PFSK-1 (cell line): ENCODE data around the gene TSFM.

Experiments used
- FOXP2 ChIP-seq: optimal IDR thresholded peaks from 2 replicates; pipeline ENCODE3; 2011; ENCODE audit warnings: borderline replicate concordance, control low read depth, inconsistent platforms; ENCODE audit not compliant: insufficient read depth; ENCODE audit errors: extremely low read length, extremely low read depth
- POLR2AphosphoS5 ChIP-seq: IDR thresholded peaks from 2 replicates; pipeline ENCODE4 v1.6.1; 2012; ENCODE audit warnings: low read depth, mild to moderate bottlenecking, control low read depth, low read length, moderate library complexity
- SIN3A ChIP-seq: IDR thresholded peaks from 2 replicates; pipeline ENCODE4 v1.6.1; 2012; ENCODE audit warnings: mild to moderate bottlenecking, low read length, moderate library complexity, borderline replicate concordance; ENCODE audit not compliant: insufficient read depth
- TAF1 ChIP-seq: IDR thresholded peaks from 2 replicates; pipeline ENCODE4 v1.6.1; 2012; ENCODE audit warnings: low read length, control low read depth, borderline replicate concordance; ENCODE audit not compliant: insufficient read depth
- TF ChIP-seq, protein P1 (sequence below), 2 experiments: IDR thresholded peaks; 2 replicates each; pipeline versions ENCODE4 v1.6.1 to v1.8.0; 2011 to 2012; ENCODE audit warnings: low read depth in 2 of 2, low read length in 2 of 2, control low read depth in 1 of 2, inconsistent platforms in 1 of 2, mild to moderate bottlenecking in 1 of 2, moderate library complexity in 1 of 2; ENCODE audit not compliant: insufficient read depth in 1 of 2

DNA sequence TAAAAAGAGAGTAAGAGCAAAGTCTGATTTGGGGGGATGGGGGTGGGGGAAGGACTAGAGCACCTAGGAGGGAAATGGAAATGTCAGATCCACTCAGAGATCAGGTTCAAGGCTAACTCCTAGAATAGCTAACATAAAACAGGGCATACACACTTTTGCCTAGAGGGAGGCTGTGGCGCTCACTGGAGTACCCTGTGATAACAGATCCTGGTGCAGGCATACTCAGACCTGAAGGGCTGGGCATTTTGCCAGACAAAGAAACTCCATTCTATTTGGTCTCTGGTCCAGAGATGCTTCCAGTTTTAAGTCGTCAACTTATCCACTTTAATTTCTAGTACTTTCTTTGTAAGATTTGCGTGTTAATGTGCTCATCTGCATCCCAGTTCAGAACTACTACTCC lies 58.1 kb downstream of the TSFM start:
- TF ChIP-seq POLR2AphosphoS5 (no peak), TAF1 (no peak), SIN3A (no peak), FOXP2 (no peak)
- TF ChIP-seq, protein P1, sequence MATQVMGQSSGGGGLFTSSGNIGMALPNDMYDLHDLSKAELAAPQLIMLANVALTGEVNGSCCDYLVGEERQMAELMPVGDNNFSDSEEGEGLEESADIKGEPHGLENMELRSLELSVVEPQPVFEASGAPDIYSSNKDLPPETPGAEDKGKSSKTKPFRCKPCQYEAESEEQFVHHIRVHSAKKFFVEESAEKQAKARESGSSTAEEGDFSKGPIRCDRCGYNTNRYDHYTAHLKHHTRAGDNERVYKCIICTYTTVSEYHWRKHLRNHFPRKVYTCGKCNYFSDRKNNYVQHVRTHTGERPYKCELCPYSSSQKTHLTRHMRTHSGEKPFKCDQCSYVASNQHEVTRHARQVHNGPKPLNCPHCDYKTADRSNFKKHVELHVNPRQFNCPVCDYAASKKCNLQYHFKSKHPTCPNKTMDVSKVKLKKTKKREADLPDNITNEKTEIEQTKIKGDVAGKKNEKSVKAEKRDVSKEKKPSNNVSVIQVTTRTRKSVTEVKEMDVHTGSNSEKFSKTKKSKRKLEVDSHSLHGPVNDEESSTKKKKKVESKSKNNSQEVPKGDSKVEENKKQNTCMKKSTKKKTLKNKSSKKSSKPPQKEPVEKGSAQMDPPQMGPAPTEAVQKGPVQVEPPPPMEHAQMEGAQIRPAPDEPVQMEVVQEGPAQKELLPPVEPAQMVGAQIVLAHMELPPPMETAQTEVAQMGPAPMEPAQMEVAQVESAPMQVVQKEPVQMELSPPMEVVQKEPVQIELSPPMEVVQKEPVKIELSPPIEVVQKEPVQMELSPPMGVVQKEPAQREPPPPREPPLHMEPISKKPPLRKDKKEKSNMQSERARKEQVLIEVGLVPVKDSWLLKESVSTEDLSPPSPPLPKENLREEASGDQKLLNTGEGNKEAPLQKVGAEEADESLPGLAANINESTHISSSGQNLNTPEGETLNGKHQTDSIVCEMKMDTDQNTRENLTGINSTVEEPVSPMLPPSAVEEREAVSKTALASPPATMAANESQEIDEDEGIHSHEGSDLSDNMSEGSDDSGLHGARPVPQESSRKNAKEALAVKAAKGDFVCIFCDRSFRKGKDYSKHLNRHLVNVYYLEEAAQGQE (IDR thresholded peaks at IDR 0.05; ENCODE audit: insufficient read depth in 1 of 2, low read depth in 2 of 2, low read length in 2 of 2): no peak
